ENCODE measurements around the gene VASN.

DNA sequence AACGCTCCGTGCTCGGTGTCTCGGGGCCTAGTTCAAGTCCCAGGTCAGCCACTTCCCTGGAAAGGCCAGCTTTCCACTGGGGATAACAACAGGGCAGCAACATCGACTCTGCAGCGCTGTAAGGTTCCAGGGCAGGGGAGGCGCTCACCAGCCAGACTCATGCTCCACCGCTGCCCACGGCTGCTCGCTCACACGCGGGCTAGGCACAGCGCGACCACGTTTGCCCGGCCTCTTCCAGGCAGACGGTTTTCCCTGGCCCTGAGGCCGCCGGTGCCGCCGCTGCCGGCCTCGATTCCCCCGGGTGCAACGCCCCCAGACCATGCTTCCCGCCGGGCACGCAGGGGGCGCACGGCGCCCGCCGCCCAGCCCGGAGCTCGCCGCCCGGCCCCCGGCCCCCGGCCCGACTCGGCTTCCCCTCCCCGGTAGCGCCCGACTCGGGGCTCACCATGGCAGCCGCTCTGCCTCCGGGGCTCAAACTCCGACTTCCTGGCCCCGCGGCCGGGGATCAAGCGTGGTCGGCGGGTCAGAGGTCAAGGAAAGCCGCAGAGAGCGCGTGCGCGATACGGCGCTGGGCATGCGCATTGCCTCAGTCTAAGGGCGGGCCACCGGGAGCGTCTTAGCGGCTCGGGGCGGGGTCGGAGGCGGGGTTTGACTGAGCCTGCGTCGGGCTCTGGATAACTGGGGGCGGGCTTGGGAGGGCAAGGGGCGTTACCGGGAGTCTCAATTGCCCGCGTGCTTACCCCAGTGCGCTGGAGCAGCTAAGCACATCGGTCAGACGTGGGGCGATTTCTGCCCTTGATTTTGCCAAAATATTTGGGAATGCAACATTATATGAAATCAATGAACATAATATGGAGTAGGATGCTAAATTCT is 20.6 kb upstream of the VASN start, which contains the start of gene PAM16:
- TF ChIP-seq, protein P1, sequence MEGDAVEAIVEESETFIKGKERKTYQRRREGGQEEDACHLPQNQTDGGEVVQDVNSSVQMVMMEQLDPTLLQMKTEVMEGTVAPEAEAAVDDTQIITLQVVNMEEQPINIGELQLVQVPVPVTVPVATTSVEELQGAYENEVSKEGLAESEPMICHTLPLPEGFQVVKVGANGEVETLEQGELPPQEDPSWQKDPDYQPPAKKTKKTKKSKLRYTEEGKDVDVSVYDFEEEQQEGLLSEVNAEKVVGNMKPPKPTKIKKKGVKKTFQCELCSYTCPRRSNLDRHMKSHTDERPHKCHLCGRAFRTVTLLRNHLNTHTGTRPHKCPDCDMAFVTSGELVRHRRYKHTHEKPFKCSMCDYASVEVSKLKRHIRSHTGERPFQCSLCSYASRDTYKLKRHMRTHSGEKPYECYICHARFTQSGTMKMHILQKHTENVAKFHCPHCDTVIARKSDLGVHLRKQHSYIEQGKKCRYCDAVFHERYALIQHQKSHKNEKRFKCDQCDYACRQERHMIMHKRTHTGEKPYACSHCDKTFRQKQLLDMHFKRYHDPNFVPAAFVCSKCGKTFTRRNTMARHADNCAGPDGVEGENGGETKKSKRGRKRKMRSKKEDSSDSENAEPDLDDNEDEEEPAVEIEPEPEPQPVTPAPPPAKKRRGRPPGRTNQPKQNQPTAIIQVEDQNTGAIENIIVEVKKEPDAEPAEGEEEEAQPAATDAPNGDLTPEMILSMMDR (IDR thresholded peaks at IDR 0.05): peak in 2 of 6 experiments; percentile 10 to 16
- TF ChIP-seq POLR2A (IDR thresholded peaks at IDR 0.05): peak in 2 of 4 donors; percentile 16 to 48
